NT2/D1 (cell line): ENCODE data around the gene DDX31.

Source experiments
- DNase-seq: peaks from one replicate; pipeline ENCODE4 v3.0.0-alpha.2; 2011; ENCODE audit warnings: low read depth, low spot score
- H3K27me3 ChIP-seq: 2 replicates; pipeline ENCODE4 v1.6.0; 2011; ENCODE audit warnings: mild to moderate bottlenecking; ENCODE audit not compliant: insufficient read length, insufficient read depth
- H3K36me3 ChIP-seq: 2 replicates; pipeline ENCODE4 v1.6.1; 2011; ENCODE audit warnings: mild to moderate bottlenecking, low read length, mixed read lengths; ENCODE audit not compliant: insufficient read depth, insufficient read length
- H3K4me1 ChIP-seq: 2 replicates; pipeline ENCODE4 v1.5.1; 2011; ENCODE audit not compliant: insufficient read depth, insufficient read length
- H3K4me3 ChIP-seq: 2 replicates; pipeline ENCODE4 v1.5.1; 2011; ENCODE audit warnings: low read depth; ENCODE audit not compliant: insufficient read length
- H3K9ac ChIP-seq: 2 replicates; pipeline ENCODE4 v1.6.0; 2011; ENCODE audit warnings: low read depth; ENCODE audit not compliant: insufficient read length
- H3K9me3 ChIP-seq: 2 replicates; pipeline ENCODE4 v1.5.1; 2011; ENCODE audit warnings: mild to moderate bottlenecking, low read length; ENCODE audit not compliant: insufficient read depth
- SUZ12 ChIP-seq: IDR thresholded peaks from 2 replicates; pipeline ENCODE4 v1.6.1; 2011; ENCODE audit not compliant: insufficient read length, insufficient read depth; ENCODE audit errors: extremely low read depth
- YY1 ChIP-seq: IDR thresholded peaks from 2 replicates; pipeline ENCODE4 v1.6.1; 2011; ENCODE audit not compliant: insufficient read length, insufficient read depth
- ZNF274 ChIP-seq: IDR thresholded peaks from 2 replicates; pipeline ENCODE4 v1.6.1; 2011; ENCODE audit warnings: mild to moderate bottlenecking, low read depth, low read length

Gene DDX31

GRCh38 chr9:132663851-132664250 lies 5.9 kb downstream of the DDX31 start:
- H3K27me3 ChIP-seq = no peaks in the 10 kb centered on the region
- TF ChIP-seq SUZ12 (no peak), YY1 (no peak), ZNF274 (no peak)
- H3K9ac ChIP-seq = no peak overlapping the region
- peaks cover 75% of the 10 kb centered on the region for H3K36me3 ChIP-seq
- H3K9me3 ChIP-seq = peaks cover 10% of the 10 kb centered on the region; the same call in 1 of the 2 replicates
- H3K4me1 ChIP-seq = peaks cover 3% of the 10 kb centered on the region
- no peak overlapping the region for H3K4me3 ChIP-seq
- DNase-seq = no peak

- peak; percentile 57 for DNase-seq
- Histone ChIP-seq H3K4me1 (peaks cover 3% of the 10 kb centered on the region), H3K36me3 (peaks cover 79% of the 10 kb centered on the region), H3K4me3 (no peak overlapping the region), H3K9me3 (peaks cover 10% of the 10 kb centered on the region; the same call in 1 of the 2 replicates), H3K27me3 (no peaks in the 10 kb centered on the region), H3K9ac (no peak overlapping the region)
- TF ChIP-seq SUZ12 (no peak), ZNF274 (no peak), YY1 (no peak)
Measured at GRCh38 chr9:132663117-132663516, 6.7 kb downstream of the DDX31 start.

GRCh38 chr9:132662152-132662945 lies 7.4 kb downstream of the DDX31 start:
- Histone ChIP-seq H3K4me3 (no peak overlapping the region), H3K9me3 (peaks cover 10% of the 10 kb centered on the region; the same call in 1 of the 2 replicates), H3K4me1 (peaks cover 3% of the 10 kb centered on the region), H3K9ac (no peak overlapping the region), H3K36me3 (peaks cover 81% of the 10 kb centered on the region), H3K27me3 (no peaks in the 10 kb centered on the region)
- TF ChIP-seq SUZ12 (no peak), ZNF274 (no peak), YY1 (no peak)
- DNase-seq = no peak

- no peaks in the 10 kb centered on the region for H3K4me1 ChIP-seq
- H3K4me3 ChIP-seq = no peak overlapping the region
- no peak overlapping the region for H3K9ac ChIP-seq
- peaks cover 81% of the 10 kb centered on the region for H3K36me3 ChIP-seq
- TF ChIP-seq ZNF274 (no peak), SUZ12 (no peak), YY1 (no peak)
- no peaks in the 10 kb centered on the region for H3K27me3 ChIP-seq
- no peaks in the 10 kb centered on the region for H3K9me3 ChIP-seq
- no peak for DNase-seq
Measured at GRCh38 chr9:132656299-132656698, 13.5 kb downstream of the DDX31 start.

- H3K9me3 ChIP-seq = no peaks in the 10 kb centered on the region
Measured at GRCh38 chr9:132651259-132651658, 18.5 kb downstream of the DDX31 start.

GRCh38 chr9:132648685-132649084 lies 21.1 kb downstream of the DDX31 start:
- no peak for TF ChIP-seq SUZ12
- no peak for TF ChIP-seq YY1
- TF ChIP-seq ZNF274 = no peak
- Histone ChIP-seq H3K9ac (no peak overlapping the region), H3K36me3 (peaks cover 90% of the 10 kb centered on the region)

More at GRCh38 chr9:132651259-132651658, 18.5 kb downstream of the DDX31 start:
- H3K36me3 ChIP-seq = peaks cover 81% of the 10 kb centered on the region
- H3K4me1 ChIP-seq = no peaks in the 10 kb centered on the region
- no peak overlapping the region for H3K9ac ChIP-seq
- no peaks in the 10 kb centered on the region for H3K27me3 ChIP-seq
- no peak for DNase-seq
- TF ChIP-seq SUZ12 = no peak
- no peak for TF ChIP-seq YY1
- TF ChIP-seq ZNF274 = no peak
- no peak overlapping the region for H3K4me3 ChIP-seq

GRCh38 chr9:132648283-132648682 lies 21.5 kb downstream of the DDX31 start:
- peaks cover 94% of the 10 kb centered on the region for H3K36me3 ChIP-seq
- DNase-seq = no peak
- no peaks in the 10 kb centered on the region for H3K9me3 ChIP-seq
- H3K4me1 ChIP-seq = no peaks in the 10 kb centered on the region
- no peaks in the 10 kb centered on the region for H3K27me3 ChIP-seq
- H3K4me3 ChIP-seq = no peak overlapping the region
- TF ChIP-seq YY1 (no peak), ZNF274 (no peak), SUZ12 (no peak)
- H3K9ac ChIP-seq = no peak overlapping the region

More at GRCh38 chr9:132648685-132649084, 21.1 kb downstream of the DDX31 start:
- DNase-seq = no peak
- H3K9me3 ChIP-seq = no peaks in the 10 kb centered on the region
- H3K4me1 ChIP-seq = no peaks in the 10 kb centered on the region
- H3K27me3 ChIP-seq = no peaks in the 10 kb centered on the region
- H3K4me3 ChIP-seq = no peak overlapping the region
